Neural cell (in vitro differentiated cells): ENCODE measurements around the gene PCYT1A. TPM values are rescaled to one million over a fixed set of nuclear protein-coding genes. Genes with fewer than 3 reads are reported as not detected.

Experiments
- H2AFZ ChIP-seq: fragments of 200-600, 300-800 bp; sonication (generic), shearing (Covaris generic); 2 replicates; pipeline ENCODE4 v1.6.0; 2014; ENCODE audit warnings: low read depth, mild to moderate bottlenecking, antibody characterized with exemption, low read length, moderate library complexity
- H3F3A ChIP-seq: fragments of 200-600 bp; shearing (Covaris generic); 2 replicates; pipeline ENCODE4 v1.6.1; 2016; ENCODE audit warnings: mild to moderate bottlenecking, moderate library complexity, mixed read lengths, antibody characterized with exemption, low read length; ENCODE audit not compliant: insufficient read depth, poor library complexity, severe bottlenecking
- H3K27ac ChIP-seq: fragments of 200-600, 300-800 bp; sonication (generic), shearing (Covaris generic); 2 replicates; pipeline ENCODE4 v1.5.1; 2014; ENCODE audit warnings: mild to moderate bottlenecking, low read length, moderate library complexity
- H3K27me3 ChIP-seq: fragments of 300-800, 200-600 bp; sonication (generic), shearing (Covaris generic); 2 replicates; pipeline ENCODE4 v1.6.0; 2014; ENCODE audit warnings: mild to moderate bottlenecking, low read depth, low read length, moderate library complexity; ENCODE audit not compliant: insufficient read depth
- H3K36me3 ChIP-seq: fragments of 300-800, 200-600 bp; sonication (generic), shearing (Covaris generic); 2 replicates; pipeline ENCODE4 v1.5.1; 2014; ENCODE audit warnings: mild to moderate bottlenecking, antibody characterized with exemption, low read length, moderate library complexity; ENCODE audit not compliant: insufficient read depth
- H3K4me2 ChIP-seq: fragments of 300-800, 200-600 bp; sonication (generic), shearing (Covaris generic); 2 replicates; pipeline ENCODE4 v1.6.0; 2014; ENCODE audit warnings: mild to moderate bottlenecking, low read length
- H3K4me3 ChIP-seq: fragments of 300-800, 200-600 bp; sonication (generic), shearing (Covaris generic); 2 replicates; pipeline ENCODE4 v1.5.1; 2014; ENCODE audit warnings: mild to moderate bottlenecking, low read length, moderate library complexity
- H3K79me2 ChIP-seq: fragments of 200-600 bp; shearing (Covaris generic); replicated peaks from 2 replicates; pipeline ENCODE4 v1.6.0; 2014; ENCODE audit warnings: mild to moderate bottlenecking, low read length, moderate library complexity; ENCODE audit not compliant: insufficient read depth
- H3K9ac ChIP-seq: fragments of 300-800, 200-600 bp; sonication (generic), shearing (Covaris generic); 2 replicates; pipeline ENCODE4 v1.6.1; 2016; ENCODE audit warnings: mild to moderate bottlenecking, low read length, mixed read lengths
- H3K9me2 ChIP-seq: fragments of 200-600 bp; shearing (Covaris generic); 2 replicates; pipeline ENCODE4 v1.6.1; 2016; ENCODE audit warnings: mild to moderate bottlenecking, low read length, mixed read lengths; ENCODE audit not compliant: insufficient read depth
- H3K9me3 ChIP-seq: fragments of 200-600, 300-800 bp; sonication (generic), shearing (Covaris generic); 2 replicates; pipeline ENCODE4 v1.6.1; 2016; ENCODE audit warnings: mild to moderate bottlenecking, mixed run types, low read length, moderate library complexity, mixed read lengths
- H4K20me1 ChIP-seq: fragments of 200-600 bp; shearing (Covaris generic); 2 replicates; pipeline ENCODE4 v1.6.1; 2016; ENCODE audit warnings: mild to moderate bottlenecking, mixed run types; ENCODE audit not compliant: insufficient read depth
- CTCF ChIP-seq: fragments of 450-650 bp; IDR thresholded peaks from 2 replicates; pipeline ENCODE4 v1.5.1; 2014; ENCODE audit warnings: antibody characterized with exemption, mild to moderate bottlenecking, moderate library complexity; ENCODE audit not compliant: poor library complexity, severe bottlenecking
- EP300 ChIP-seq: fragments of 450-650 bp; conservative IDR thresholded peaks from 2 replicates; pipeline ENCODE4 v1.6.1; 2014; ENCODE audit warnings: antibody characterized with exemption, mild to moderate bottlenecking, moderate library complexity; ENCODE audit not compliant: poor library complexity, severe bottlenecking
- EZH2 ChIP-seq: fragments of 200-600, 300-800 bp; shearing (Covaris generic), sonication (generic); IDR thresholded peaks from 2 replicates; pipeline ENCODE4 v1.6.1; 2014; ENCODE audit warnings: antibody characterized with exemption, low read length, borderline replicate concordance, mild to moderate bottlenecking; ENCODE audit not compliant: insufficient read depth, poor library complexity, severe bottlenecking
- MXI1 ChIP-seq: fragments of 450-650 bp; conservative IDR thresholded peaks from 2 replicates; pipeline ENCODE4 v1.6.1; 2014; ENCODE audit warnings: antibody characterized with exemption, mild to moderate bottlenecking; ENCODE audit not compliant: poor library complexity, severe bottlenecking
- POLR2AphosphoS5 ChIP-seq: IDR thresholded peaks from 2 replicates; pipeline ENCODE4 v1.6.1; 2012
- RAD21 ChIP-seq: fragments of 450-650 bp; conservative IDR thresholded peaks from 2 replicates; pipeline ENCODE4 v1.6.1; 2014; ENCODE audit warnings: antibody characterized with exemption, mild to moderate bottlenecking, moderate library complexity
- SMC3 ChIP-seq: fragments of 450-650 bp; conservative IDR thresholded peaks from 2 replicates; pipeline ENCODE4 v1.6.1; 2014; ENCODE audit warnings: antibody characterized with exemption, mild to moderate bottlenecking, moderate library complexity; ENCODE audit not compliant: poor library complexity
- TAF1 ChIP-seq: IDR thresholded peaks from 2 replicates; pipeline ENCODE4 v1.6.1; 2012; ENCODE audit warnings: low read depth
- polyA plus RNA-seq: library from polyadenylated mRNA; depleted of rRNA; stranded (reverse); fragments of >200 nt; gene quantifications from 2 replicates; pipeline ENCODE4 v1.2.3, GENCODE V29; 2014
- TF ChIP-seq, protein P1 (sequence below): IDR thresholded peaks from 2 replicates; pipeline ENCODE4 v1.6.1; 2012; ENCODE audit warnings: borderline replicate concordance

PCYT1A gene
- polyA plus RNA-seq, 1 donor from 2014 or later: 21.7 TPM

DNA sequence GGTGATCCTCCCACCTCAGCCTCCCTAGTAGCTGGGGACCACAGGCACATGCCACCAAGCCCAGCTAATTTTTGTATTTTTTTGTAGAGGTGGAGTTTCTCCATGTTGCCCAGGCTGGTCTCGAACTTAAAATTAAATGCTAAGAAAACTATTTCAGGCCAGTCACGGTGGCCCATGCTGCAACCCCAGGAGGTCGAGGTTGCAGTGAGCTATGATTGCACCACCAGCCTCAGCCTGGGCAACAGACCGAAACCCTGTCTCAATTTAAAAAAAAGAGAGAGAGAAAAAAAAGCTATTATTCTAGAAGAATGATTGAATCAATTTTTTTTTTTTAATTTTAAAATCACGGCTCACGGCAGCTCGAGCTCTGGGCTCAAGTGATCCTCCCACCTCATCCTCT is 66.5 kb downstream of the PCYT1A start:
- Histone ChIP-seq H3K4me2 (no peak overlapping the region), H3K36me3 (no peaks in the 10 kb centered on the region), H3K27me3 (no peaks in the 10 kb centered on the region), H3K4me3 (no peak overlapping the region), H3K9me2 (no peaks in the 10 kb centered on the region), H3K79me2 (no peaks in the 10 kb centered on the region), H3F3A (no peaks in the 10 kb centered on the region), H2AFZ (no peak overlapping the region), H4K20me1 (no peaks in the 10 kb centered on the region), H3K27ac (no peak overlapping the region), H3K9ac (no peak overlapping the region), H3K9me3 (no peaks in the 10 kb centered on the region)
- TF ChIP-seq EP300 (no peak), RAD21 (no peak), EZH2 (no peak), MXI1 (no peak), POLR2AphosphoS5 (no peak), CTCF (no peak), SMC3 (no peak), TAF1 (no peak)
- TF ChIP-seq, protein P1, sequence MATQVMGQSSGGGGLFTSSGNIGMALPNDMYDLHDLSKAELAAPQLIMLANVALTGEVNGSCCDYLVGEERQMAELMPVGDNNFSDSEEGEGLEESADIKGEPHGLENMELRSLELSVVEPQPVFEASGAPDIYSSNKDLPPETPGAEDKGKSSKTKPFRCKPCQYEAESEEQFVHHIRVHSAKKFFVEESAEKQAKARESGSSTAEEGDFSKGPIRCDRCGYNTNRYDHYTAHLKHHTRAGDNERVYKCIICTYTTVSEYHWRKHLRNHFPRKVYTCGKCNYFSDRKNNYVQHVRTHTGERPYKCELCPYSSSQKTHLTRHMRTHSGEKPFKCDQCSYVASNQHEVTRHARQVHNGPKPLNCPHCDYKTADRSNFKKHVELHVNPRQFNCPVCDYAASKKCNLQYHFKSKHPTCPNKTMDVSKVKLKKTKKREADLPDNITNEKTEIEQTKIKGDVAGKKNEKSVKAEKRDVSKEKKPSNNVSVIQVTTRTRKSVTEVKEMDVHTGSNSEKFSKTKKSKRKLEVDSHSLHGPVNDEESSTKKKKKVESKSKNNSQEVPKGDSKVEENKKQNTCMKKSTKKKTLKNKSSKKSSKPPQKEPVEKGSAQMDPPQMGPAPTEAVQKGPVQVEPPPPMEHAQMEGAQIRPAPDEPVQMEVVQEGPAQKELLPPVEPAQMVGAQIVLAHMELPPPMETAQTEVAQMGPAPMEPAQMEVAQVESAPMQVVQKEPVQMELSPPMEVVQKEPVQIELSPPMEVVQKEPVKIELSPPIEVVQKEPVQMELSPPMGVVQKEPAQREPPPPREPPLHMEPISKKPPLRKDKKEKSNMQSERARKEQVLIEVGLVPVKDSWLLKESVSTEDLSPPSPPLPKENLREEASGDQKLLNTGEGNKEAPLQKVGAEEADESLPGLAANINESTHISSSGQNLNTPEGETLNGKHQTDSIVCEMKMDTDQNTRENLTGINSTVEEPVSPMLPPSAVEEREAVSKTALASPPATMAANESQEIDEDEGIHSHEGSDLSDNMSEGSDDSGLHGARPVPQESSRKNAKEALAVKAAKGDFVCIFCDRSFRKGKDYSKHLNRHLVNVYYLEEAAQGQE: no peak

DNA sequence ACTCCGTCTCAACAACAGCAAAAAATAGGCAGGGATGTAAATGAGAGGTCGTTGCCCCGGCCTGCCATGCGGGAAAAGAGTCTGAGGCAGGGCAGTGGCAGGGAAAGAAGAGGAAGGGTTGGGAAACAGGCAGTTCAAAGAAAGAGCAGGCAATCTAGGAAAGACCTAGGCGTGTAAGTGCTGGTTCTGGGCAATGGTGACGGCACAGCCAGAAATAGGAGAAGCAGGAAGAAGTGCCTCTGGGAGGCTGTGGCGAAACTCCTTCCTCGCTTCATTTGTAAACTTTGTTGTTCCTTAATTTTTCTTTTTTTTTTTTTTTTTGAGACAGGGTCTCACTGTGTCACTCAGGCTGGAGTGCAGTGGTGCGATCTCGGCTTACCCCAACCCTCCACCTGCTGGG is 66.9 kb downstream of the PCYT1A start:
- H3K9me2 ChIP-seq: no peaks in the 10 kb centered on the region
- TF ChIP-seq SMC3 (no peak), EP300 (no peak), CTCF (no peak), MXI1 (no peak), RAD21 (no peak), POLR2AphosphoS5 (no peak), TAF1 (no peak), EZH2 (no peak)
- TF ChIP-seq, protein P1: no peak
- H3F3A ChIP-seq: no peaks in the 10 kb centered on the region
- H3K27me3 ChIP-seq: no peaks in the 10 kb centered on the region
- H3K9me3 ChIP-seq: no peaks in the 10 kb centered on the region
- no peak overlapping the region for H3K4me2 ChIP-seq
- H3K4me3 ChIP-seq: no peak overlapping the region
- no peak overlapping the region for H3K9ac ChIP-seq
- H3K27ac ChIP-seq: no peak overlapping the region
- H3K36me3 ChIP-seq: no peaks in the 10 kb centered on the region
- H4K20me1 ChIP-seq: no peaks in the 10 kb centered on the region
- no peaks in the 10 kb centered on the region for H3K79me2 ChIP-seq
- H2AFZ ChIP-seq: no peak overlapping the region
